Spinal cord (tissue), 10 donors: ENCODE measurements around the gene PSG7. TPM values are rescaled to one million over a fixed set of nuclear protein-coding genes. Genes with fewer than 3 reads are reported as not detected.
"Not testable (repeated sequence)": the region's sequence is repeated elsewhere in the genome, so short reads cannot be mapped to it uniquely, and the experiment has no call there.

Experiments
- DNase-seq, 6 donors: peaks; one replicate each; pipeline versions ENCODE4 v3.0.0 to v3.0.0-alpha.2; 2013 to 2015; ENCODE audit warnings: low spot score in 6 of 6, low read depth in 4 of 6
- H3K27ac ChIP-seq: one replicate; pipeline ENCODE4 v1.5.1; 2013; ENCODE audit warnings: low read depth, low read length, control low read depth
- H3K27me3 ChIP-seq: one replicate; pipeline ENCODE4 v1.6.1; 2013; ENCODE audit warnings: low read length; ENCODE audit not compliant: control insufficient read depth, insufficient read depth
- H3K36me3 ChIP-seq: one replicate; pipeline ENCODE4 v1.6.1; 2013; ENCODE audit warnings: low read length; ENCODE audit not compliant: control insufficient read depth, insufficient read depth
- H3K4me1 ChIP-seq: one replicate; pipeline ENCODE4 v1.6.1; 2013; ENCODE audit warnings: low read length; ENCODE audit not compliant: control insufficient read depth, insufficient read depth
- H3K4me3 ChIP-seq: one replicate; pipeline ENCODE4 v1.5.1; 2013; ENCODE audit warnings: low read depth, low read length, control low read depth
- H3K9me3 ChIP-seq: one replicate; pipeline ENCODE4 v1.6.1; 2013; ENCODE audit warnings: low read length; ENCODE audit not compliant: control insufficient read depth, insufficient read depth
- WGBS: methylation state at CpG from one replicate; pipeline ENCODE4 v1.1.5; 2013; ENCODE audit warnings: missing lambda C conversion rate; ENCODE audit not compliant: insufficient coverage; 5-methylcytosine and 5-hydroxymethylcytosine counted together
- long read RNA-seq, 4 donors: transcript quantifications; one replicate each; lab custom pipeline, GENCODE V29; 2026
- polyA plus RNA-seq, 2 donors: library from polyadenylated mRNA; unstranded; fragments of 120-200 nt; gene quantifications; one replicate each; pipeline ENCODE4 v1.2.1, GENCODE V29; 2013; ENCODE audit not compliant: insufficient read length in 2 of 2
- total RNA-seq, 2 donors: library from RNA; depleted of rRNA in 1 of 2; stranded (reverse); fragments of 120-200 nt in 1 of 2; fragments of >200 nt in 1 of 2; gene quantifications; one replicate each; pipeline versions ENCODE4 v1.2.3 to v1.2.4, GENCODE V29; 2013 to 2014
- donor health status: healthy.

The PSG7 gene
- not detected for total RNA-seq
- polyA plus RNA-seq, result 1 to 10 TPM in 1 of 2 donors, not detected in 1; 1.0 TPM
- long read RNA-seq, donor 1, result 0 reads
- long read RNA-seq, donor 2, result 0 reads
- long read RNA-seq, donor 3, result 0 reads
- long read RNA-seq, donor 4, result 0 reads

DNA sequence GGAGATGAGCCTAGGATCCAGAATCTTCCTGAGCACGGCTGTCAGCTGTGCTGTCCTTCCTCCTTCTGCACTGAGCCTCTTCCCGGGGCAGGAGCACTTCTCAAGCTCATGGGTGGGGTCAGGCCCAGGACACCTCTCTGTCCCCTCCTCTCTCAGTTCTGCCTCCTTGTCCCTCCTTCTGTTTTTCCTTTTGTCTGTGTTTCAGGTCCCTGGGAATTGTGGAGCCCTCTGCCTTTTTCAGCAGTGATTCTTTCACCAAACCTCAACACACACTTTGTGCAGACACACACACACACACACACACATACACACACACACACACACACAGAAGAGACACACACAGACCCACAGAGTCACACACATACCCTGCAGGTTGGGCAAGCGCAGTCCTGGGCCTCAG lies at the start of gene PSG7:
Gene PSG7 (minus strand): TSS at position 101 of the 400 bp plus-strand sequence. CDS start 131 bp downstream, outside the sequence.
- H3K9me3 ChIP-seq, DNase-seq, H3K27ac ChIP-seq, H3K4me1 ChIP-seq, H3K36me3 ChIP-seq, H3K27me3 ChIP-seq, H3K4me3 ChIP-seq: not testable (repeated sequence)
- WGBS, result 87% methylated on average over 3 of the region's 3 CpGs

- no peak for DNase-seq
- H3K4me1 ChIP-seq, result no peaks in the 10 kb centered on the region
- no peaks in the 10 kb centered on the region for H3K9me3 ChIP-seq
- WGBS, result 77% methylated on average over 2 of the region's 4 CpGs
- H3K27me3 ChIP-seq, result no peaks in the 10 kb centered on the region
- no peak overlapping the region for H3K27ac ChIP-seq
- no peaks in the 10 kb centered on the region for H3K36me3 ChIP-seq
- H3K4me3 ChIP-seq, result no peak overlapping the region
These were observed 48.6 kb upstream of the PSG7 start for GRCh38 chr19:42985588-42985987.

DNA sequence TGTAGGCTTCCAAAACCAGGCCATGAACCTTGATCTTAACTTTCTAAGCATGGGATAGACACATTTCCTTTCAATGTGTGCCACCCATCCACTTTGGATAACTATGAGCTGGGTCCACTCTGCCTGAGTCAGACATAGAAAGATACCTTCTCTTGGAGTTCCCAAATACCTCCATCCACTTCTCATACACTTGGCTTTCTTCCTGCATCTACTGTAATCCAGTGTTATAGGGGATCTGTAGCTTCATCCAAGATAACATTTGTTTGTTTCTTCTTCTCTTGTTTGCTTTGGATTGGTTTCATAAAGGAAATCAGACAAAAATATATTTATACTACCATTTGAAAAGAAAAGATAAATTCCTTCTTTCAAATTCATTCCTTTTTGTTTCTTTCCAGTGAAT lies 45.1 kb upstream of the PSG7 start:
- not testable (repeated sequence) for DNase-seq, H3K9me3 ChIP-seq, H3K4me1 ChIP-seq, H3K4me3 ChIP-seq, H3K27me3 ChIP-seq, H3K27ac ChIP-seq, H3K36me3 ChIP-seq

- not testable (repeated sequence) for H3K9me3 ChIP-seq, H3K4me3 ChIP-seq, H3K27me3 ChIP-seq, H3K27ac ChIP-seq, DNase-seq, H3K4me1 ChIP-seq, H3K36me3 ChIP-seq
- no CpG with 5 or more reads among the region's 5 CpGs for WGBS
These were observed 34.4 kb upstream of the PSG7 start for GRCh38 chr19:42971451-42971850.

GRCh38 chr19:42965176-42965575 lies 28.2 kb upstream of the PSG7 start:
- DNase-seq, result peak in 1 of 6 donors; percentile 4
- Histone ChIP-seq H3K9me3 (no peaks in the 10 kb centered on the region), H3K27me3 (no peaks in the 10 kb centered on the region), H3K36me3 (no peaks in the 10 kb centered on the region), H3K4me3 (no peak overlapping the region), H3K27ac (no peak overlapping the region), H3K4me1 (no peaks in the 10 kb centered on the region)
- WGBS, result no CpG with 5 or more reads among the region's 2 CpGs

DNA sequence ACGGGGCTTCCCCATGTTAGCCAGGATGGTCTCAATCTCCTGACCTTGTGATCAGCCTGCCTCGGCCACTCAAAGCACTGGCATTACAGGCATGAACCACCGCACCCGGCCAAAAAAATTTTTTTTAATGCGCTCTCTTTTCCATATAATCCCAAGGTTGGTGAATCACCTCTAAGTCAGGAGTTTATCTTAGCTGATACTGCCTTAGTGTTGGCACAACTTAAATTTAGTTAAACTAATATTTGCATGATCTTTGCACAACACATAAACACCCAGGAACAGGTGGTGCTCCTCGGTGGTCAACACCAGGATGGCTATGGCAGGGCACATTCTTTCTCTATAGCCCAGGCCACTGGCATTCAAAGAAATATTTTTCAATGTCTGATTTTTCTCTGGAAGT lies 24.1 kb upstream of the PSG7 start:
- H3K4me1 ChIP-seq, result no peaks in the 10 kb centered on the region
- DNase-seq, result no peak
- 93% methylated on average over 3 of the region's 6 CpGs for WGBS
- no peak overlapping the region for H3K4me3 ChIP-seq
- H3K36me3 ChIP-seq, result no peaks in the 10 kb centered on the region
- H3K27ac ChIP-seq, result no peak overlapping the region
- H3K9me3 ChIP-seq, result no peaks in the 10 kb centered on the region
- no peaks in the 10 kb centered on the region for H3K27me3 ChIP-seq

GRCh38 chr19:42952126-42952525 lies 15.1 kb upstream of the PSG7 start:
- not testable (repeated sequence) for H3K4me1 ChIP-seq, H3K36me3 ChIP-seq, H3K27ac ChIP-seq, H3K4me3 ChIP-seq, H3K9me3 ChIP-seq, H3K27me3 ChIP-seq, DNase-seq
- no CpG with 5 or more reads among the region's 4 CpGs for WGBS

DNA sequence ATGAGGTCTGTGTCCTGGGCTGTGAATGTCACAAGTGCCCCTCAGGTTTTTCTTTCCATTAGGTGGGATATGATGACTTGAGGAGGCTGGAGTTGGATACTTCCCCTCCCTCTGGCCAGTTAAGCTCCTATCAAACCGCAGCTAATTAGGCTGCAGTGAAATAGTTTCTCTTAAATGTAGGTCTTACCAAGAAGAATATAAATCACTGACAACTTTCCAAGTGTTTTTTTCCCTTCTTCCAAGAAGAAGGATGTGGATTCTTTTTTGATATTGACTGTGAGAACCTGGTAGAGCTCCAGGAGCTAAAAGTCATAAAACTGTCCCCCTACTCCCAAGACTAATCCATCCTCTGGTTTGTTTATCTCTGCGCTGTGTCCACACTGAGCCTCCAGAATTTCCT lies 14.5 kb upstream of the PSG7 start:
- H3K4me1 ChIP-seq, H3K9me3 ChIP-seq, DNase-seq, H3K4me3 ChIP-seq, H3K27me3 ChIP-seq, H3K36me3 ChIP-seq, H3K27ac ChIP-seq: not testable (repeated sequence)
- 80% methylated on average over 1 of the region's 2 CpGs for WGBS

DNA sequence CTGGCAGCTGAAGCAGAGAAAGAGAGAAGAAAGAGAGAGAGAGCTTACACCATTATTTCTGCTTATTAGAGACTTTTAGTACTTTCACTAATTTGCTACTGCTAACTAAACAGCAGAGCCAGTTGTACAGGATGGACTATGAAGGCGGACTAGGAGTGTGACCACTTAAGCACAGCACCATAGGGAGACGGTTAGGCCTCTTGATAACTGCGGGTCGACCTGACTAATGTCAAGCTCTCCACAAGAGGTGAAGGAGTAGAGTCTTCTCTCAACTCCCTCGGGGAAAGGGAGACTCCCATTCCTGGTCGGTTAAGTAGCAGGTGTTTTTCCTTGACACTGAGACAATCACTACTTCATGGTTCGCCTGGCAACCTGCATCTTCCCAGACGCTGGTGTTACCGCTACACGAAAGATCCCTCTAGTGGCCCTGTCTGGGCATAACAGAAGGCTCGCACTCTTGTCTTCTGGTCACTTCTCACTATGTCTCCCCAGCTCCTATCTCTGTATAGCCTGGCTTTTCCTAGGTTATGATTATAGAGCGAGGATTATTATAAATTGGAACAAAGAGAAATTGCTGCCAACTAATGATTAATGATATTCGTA lies 5.3 kb upstream of the PSG7 start:
- Histone ChIP-seq H3K9me3 (no peaks in the 10 kb centered on the region), H3K27ac (no peak overlapping the region), H3K27me3 (no peaks in the 10 kb centered on the region), H3K36me3 (no peaks in the 10 kb centered on the region), H3K4me3 (no peak overlapping the region), H3K4me1 (no peaks in the 10 kb centered on the region)
- 24% methylated on average over 7 of the region's 13 CpGs for WGBS
- peak in 1 of 6 donors; percentile 1 for DNase-seq

DNA sequence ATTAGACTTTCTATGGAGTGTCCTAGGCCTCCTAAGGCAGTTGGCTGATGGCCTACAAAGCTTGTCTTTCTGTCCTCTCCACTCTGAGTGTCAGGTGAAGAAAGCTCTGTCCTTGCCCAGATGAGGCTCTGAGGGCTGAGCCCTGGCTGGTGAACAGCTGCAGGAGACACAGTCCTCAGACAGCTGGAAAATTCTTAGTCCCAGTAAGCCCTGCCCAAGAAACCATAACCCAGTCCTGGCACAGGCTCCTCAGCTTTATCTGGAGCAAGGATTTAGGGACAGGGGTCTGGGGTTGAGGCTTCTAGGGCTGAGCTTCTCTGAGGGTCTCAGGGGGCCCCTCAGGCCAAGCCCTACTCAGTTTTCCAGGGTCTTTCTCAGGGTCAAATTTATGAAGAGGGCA lies 2.3 kb downstream of the PSG7 start:
- not testable (repeated sequence) for H3K4me1 ChIP-seq, H3K9me3 ChIP-seq, H3K36me3 ChIP-seq, DNase-seq, H3K4me3 ChIP-seq, H3K27ac ChIP-seq, H3K27me3 ChIP-seq
